Progenitor cell of endocrine pancreas (in vitro differentiated cells): ENCODE results near the gene MAPK10. TPM values are rescaled to one million over a fixed set of nuclear protein-coding genes. Genes with fewer than 3 reads are reported as not detected.

ENCODE experiments used
- DNase-seq: peaks from one replicate; pipeline ENCODE4 v3.0.0; 2021; ENCODE audit warnings: low spot score; ENCODE audit not compliant: unreplicated experiment
- H3K27ac Mint-ChIP-seq: 2 replicates; pipeline ENCODE4 v1.8.0; 2021; ENCODE audit warnings: mild to moderate bottlenecking, moderate library complexity, mixed read lengths
- H3K27me3 Mint-ChIP-seq: 2 replicates; pipeline ENCODE4 v1.8.0; 2021; ENCODE audit warnings: mixed read lengths
- H3K36me3 Mint-ChIP-seq: 2 replicates; pipeline ENCODE4 v1.8.0; 2022; ENCODE audit warnings: mixed read lengths; ENCODE audit not compliant: insufficient read depth
- H3K4me1 Mint-ChIP-seq: 2 replicates; pipeline ENCODE4 v1.8.0; 2021; ENCODE audit warnings: low read depth, mixed read lengths
- H3K4me3 Mint-ChIP-seq: 2 replicates; pipeline ENCODE4 v1.8.0; 2021; ENCODE audit warnings: low read depth, mild to moderate bottlenecking, moderate library complexity, mixed read lengths
- H3K9me3 Mint-ChIP-seq: 2 replicates; pipeline ENCODE4 v1.8.0; 2021; ENCODE audit warnings: low read depth, mixed read lengths
- CTCF ChIP-seq: fragments of 200-600 bp; sonication (generic); IDR thresholded peaks from one replicate; pipeline ENCODE4 v1.5.0; 2021; ENCODE audit warnings: antibody characterized with exemption, mild to moderate bottlenecking; ENCODE audit not compliant: unreplicated experiment
- total RNA-seq: library from RNA; stranded (reverse); gene quantifications from 2 replicates; pipeline ENCODE4 v1.2.1, GENCODE V29; 2021

MAPK10 gene
- total RNA-seq, 1 donor from 2014 or later, result 21.4 TPM

GRCh38 chr4:86250006-86250405, 109.8 kb downstream of the MAPK10 start:
- Mint-ChIP-seq H3K36me3 (no peaks in the 10 kb centered on the region), H3K4me1 (no peaks in the 10 kb centered on the region), H3K9me3 (no peaks in the 10 kb centered on the region), H3K27me3 (no peaks in the 10 kb centered on the region), H3K27ac (no peak overlapping the region), H3K4me3 (no peak overlapping the region)
- no peak for TF ChIP-seq CTCF
- no peak for DNase-seq

GRCh38 chr4:86249074-86249473, 110.8 kb downstream of the MAPK10 start:
- TF ChIP-seq CTCF, result no peak
- DNase-seq, result no peak
- Mint-ChIP-seq H3K27ac (no peak overlapping the region), H3K36me3 (no peaks in the 10 kb centered on the region), H3K9me3 (no peaks in the 10 kb centered on the region), H3K4me3 (no peak overlapping the region), H3K27me3 (no peaks in the 10 kb centered on the region), H3K4me1 (no peaks in the 10 kb centered on the region)

- H3K9me3 Mint-ChIP-seq, result peaks cover 4% of the 10 kb centered on the region
- H3K27ac Mint-ChIP-seq, result no peak overlapping the region
- no peak for DNase-seq
- no peak overlapping the region for H3K4me3 Mint-ChIP-seq
- no peak for TF ChIP-seq CTCF
- no peaks in the 10 kb centered on the region for H3K4me1 Mint-ChIP-seq
- H3K36me3 Mint-ChIP-seq, result no peaks in the 10 kb centered on the region
- H3K27me3 Mint-ChIP-seq, result no peaks in the 10 kb centered on the region
Measured at GRCh38 chr4:86247906-86248305, 111.9 kb downstream of the MAPK10 start.

GRCh38 chr4:86247320-86247719, 112.5 kb downstream of the MAPK10 start:
- H3K9me3 Mint-ChIP-seq, result peaks cover 4% of the 10 kb centered on the region
- H3K27ac Mint-ChIP-seq, result no peak overlapping the region
- TF ChIP-seq CTCF, result no peak
- H3K4me3 Mint-ChIP-seq, result no peak overlapping the region
- no peaks in the 10 kb centered on the region for H3K27me3 Mint-ChIP-seq
- no peaks in the 10 kb centered on the region for H3K36me3 Mint-ChIP-seq
- no peak for DNase-seq
- H3K4me1 Mint-ChIP-seq, result no peaks in the 10 kb centered on the region

GRCh38 chr4:86243750-86244149, 116.1 kb downstream of the MAPK10 start:
- no peaks in the 10 kb centered on the region for H3K27me3 Mint-ChIP-seq
- peaks cover 19% of the 10 kb centered on the region for H3K9me3 Mint-ChIP-seq
- H3K4me3 Mint-ChIP-seq, result no peak overlapping the region
- no peak for DNase-seq
- H3K36me3 Mint-ChIP-seq, result no peaks in the 10 kb centered on the region
- no peaks in the 10 kb centered on the region for H3K4me1 Mint-ChIP-seq
- no peak overlapping the region for H3K27ac Mint-ChIP-seq
- no peak for TF ChIP-seq CTCF
